ENCODE results near the gene VPS45.

DNA sequence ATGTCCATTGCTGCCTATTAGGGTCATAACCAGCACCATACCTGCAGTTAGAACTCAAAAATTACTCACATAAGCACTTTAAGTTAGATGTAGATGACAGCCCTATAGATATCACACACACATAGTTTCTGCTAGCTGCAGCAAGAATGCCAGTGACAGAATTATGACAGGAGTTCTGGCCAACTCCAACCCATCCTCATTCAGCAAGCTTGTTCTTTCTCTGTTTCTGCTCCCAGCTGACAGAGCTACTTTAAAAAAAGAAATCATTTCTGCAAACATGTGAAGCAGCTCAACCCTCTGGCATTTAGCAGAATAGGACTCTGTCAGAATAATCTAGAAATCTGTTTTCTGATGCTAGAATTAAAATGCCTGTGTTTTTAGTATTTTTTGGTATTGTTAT lies 33.2 kb upstream of the VPS45 start:
- TF ChIP-seq, protein P1, sequence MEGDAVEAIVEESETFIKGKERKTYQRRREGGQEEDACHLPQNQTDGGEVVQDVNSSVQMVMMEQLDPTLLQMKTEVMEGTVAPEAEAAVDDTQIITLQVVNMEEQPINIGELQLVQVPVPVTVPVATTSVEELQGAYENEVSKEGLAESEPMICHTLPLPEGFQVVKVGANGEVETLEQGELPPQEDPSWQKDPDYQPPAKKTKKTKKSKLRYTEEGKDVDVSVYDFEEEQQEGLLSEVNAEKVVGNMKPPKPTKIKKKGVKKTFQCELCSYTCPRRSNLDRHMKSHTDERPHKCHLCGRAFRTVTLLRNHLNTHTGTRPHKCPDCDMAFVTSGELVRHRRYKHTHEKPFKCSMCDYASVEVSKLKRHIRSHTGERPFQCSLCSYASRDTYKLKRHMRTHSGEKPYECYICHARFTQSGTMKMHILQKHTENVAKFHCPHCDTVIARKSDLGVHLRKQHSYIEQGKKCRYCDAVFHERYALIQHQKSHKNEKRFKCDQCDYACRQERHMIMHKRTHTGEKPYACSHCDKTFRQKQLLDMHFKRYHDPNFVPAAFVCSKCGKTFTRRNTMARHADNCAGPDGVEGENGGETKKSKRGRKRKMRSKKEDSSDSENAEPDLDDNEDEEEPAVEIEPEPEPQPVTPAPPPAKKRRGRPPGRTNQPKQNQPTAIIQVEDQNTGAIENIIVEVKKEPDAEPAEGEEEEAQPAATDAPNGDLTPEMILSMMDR (IDR thresholded peaks at IDR 0.05; ENCODE audit: low read depth, low read length, missing input control) = no peak
- TF ChIP-seq, protein P2, sequence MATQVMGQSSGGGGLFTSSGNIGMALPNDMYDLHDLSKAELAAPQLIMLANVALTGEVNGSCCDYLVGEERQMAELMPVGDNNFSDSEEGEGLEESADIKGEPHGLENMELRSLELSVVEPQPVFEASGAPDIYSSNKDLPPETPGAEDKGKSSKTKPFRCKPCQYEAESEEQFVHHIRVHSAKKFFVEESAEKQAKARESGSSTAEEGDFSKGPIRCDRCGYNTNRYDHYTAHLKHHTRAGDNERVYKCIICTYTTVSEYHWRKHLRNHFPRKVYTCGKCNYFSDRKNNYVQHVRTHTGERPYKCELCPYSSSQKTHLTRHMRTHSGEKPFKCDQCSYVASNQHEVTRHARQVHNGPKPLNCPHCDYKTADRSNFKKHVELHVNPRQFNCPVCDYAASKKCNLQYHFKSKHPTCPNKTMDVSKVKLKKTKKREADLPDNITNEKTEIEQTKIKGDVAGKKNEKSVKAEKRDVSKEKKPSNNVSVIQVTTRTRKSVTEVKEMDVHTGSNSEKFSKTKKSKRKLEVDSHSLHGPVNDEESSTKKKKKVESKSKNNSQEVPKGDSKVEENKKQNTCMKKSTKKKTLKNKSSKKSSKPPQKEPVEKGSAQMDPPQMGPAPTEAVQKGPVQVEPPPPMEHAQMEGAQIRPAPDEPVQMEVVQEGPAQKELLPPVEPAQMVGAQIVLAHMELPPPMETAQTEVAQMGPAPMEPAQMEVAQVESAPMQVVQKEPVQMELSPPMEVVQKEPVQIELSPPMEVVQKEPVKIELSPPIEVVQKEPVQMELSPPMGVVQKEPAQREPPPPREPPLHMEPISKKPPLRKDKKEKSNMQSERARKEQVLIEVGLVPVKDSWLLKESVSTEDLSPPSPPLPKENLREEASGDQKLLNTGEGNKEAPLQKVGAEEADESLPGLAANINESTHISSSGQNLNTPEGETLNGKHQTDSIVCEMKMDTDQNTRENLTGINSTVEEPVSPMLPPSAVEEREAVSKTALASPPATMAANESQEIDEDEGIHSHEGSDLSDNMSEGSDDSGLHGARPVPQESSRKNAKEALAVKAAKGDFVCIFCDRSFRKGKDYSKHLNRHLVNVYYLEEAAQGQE (IDR thresholded peaks at IDR 0.05) = no peak
- TF ChIP-seq GABPA (IDR thresholded peaks at IDR 0.05 in 1 of 2, conservative IDR thresholded peaks at IDR 0.05 in 1 of 2) (no peak), SP1 (IDR thresholded peaks at IDR 0.05) (no peak), EGR1 (IDR thresholded peaks at IDR 0.05; ENCODE audit: low read depth in 2 of 2) (no peak), RAD21 (IDR thresholded peaks at IDR 0.05) (no peak), JUND (IDR thresholded peaks at IDR 0.05) (no peak)
- TF ChIP-seq, protein P3, sequence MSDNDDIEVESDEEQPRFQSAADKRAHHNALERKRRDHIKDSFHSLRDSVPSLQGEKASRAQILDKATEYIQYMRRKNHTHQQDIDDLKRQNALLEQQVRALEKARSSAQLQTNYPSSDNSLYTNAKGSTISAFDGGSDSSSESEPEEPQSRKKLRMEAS (IDR thresholded peaks at IDR 0.05) = no peak
